Endothelial cell of umbilical vein (primary cell): ENCODE results near the gene PUM2. TPM values are rescaled to one million over a fixed set of nuclear protein-coding genes. Genes with fewer than 3 reads are reported as not detected.

ENCODE experiments used
- BruUV-seq: library from RNA; stranded (reverse); fragments of 400-500 nt; replicated peaks from 2 replicates; lab custom pipeline; 2021; lab: Mats Ljungman, UMichigan
- CTCF ChIA-PET: fragments of 300-600, 350-600 bp; sonication (Branson Sonifier 250); formaldehyde crosslinking; loops from one replicate; lab custom pipeline; 2021; ENCODE audit warnings: antibody characterized with exemption, inconsistent platforms; lab: Charles Lee
- POLR2A ChIA-PET: fragments of 300-600, 350-600 bp; sonication (Branson Sonifier 250); formaldehyde crosslinking; loops from one replicate; lab custom pipeline; 2021; ENCODE audit warnings: antibody characterized with exemption, inconsistent platforms; lab: Charles Lee
- DNase-seq: peaks from one replicate; pipeline ENCODE4 v3.0.0-alpha.2; 2011; ENCODE audit warnings: low read depth, low spot score
- FAIRE-seq: peaks from 2 replicates; lab custom pipeline; 2011; peaks lifted over from hg19 to GRCh38; lab: Jason Lieb, UNC
- H2AFZ ChIP-seq: 2 replicates; pipeline ENCODE4 v1.6.0; 2012; ENCODE audit warnings: low read depth, low read length, control low read depth, inconsistent platforms
- H3K27ac ChIP-seq: 2 replicates; pipeline ENCODE4 v1.5.1; 2011; ENCODE audit warnings: low read depth, mild to moderate bottlenecking, control low read depth, low read length, moderate library complexity; ENCODE audit not compliant: insufficient read depth
- H3K27me3 ChIP-seq, 2 experiments: 2 replicates each; pipeline versions ENCODE4 v1.6.0 to v1.6.1; 2011; ENCODE audit warnings: low read length in 2 of 2, mixed read lengths in 1 of 2; ENCODE audit not compliant: control insufficient read depth in 2 of 2, insufficient read depth in 2 of 2
- H3K36me3 ChIP-seq, 2 experiments: 2 replicates in 1 of 2; 3 replicates in 1 of 2; pipeline ENCODE4 v1.5.1; 2011; ENCODE audit warnings: low read length in 2 of 2, mild to moderate bottlenecking in 1 of 2, moderate library complexity in 1 of 2; ENCODE audit not compliant: control insufficient read depth in 2 of 2, insufficient read depth in 2 of 2; ENCODE audit errors: extremely low read depth in 1 of 2
- H3K4me1 ChIP-seq: 3 replicates; pipeline ENCODE4 v1.5.1; 2011; ENCODE audit warnings: mild to moderate bottlenecking, low read length; ENCODE audit not compliant: control insufficient read depth, insufficient read depth; ENCODE audit errors: extremely low read depth
- H3K4me2 ChIP-seq: 2 replicates; pipeline ENCODE4 v1.6.1; 2011; ENCODE audit warnings: low read length, control low read depth, mixed read lengths; ENCODE audit not compliant: insufficient read depth
- H3K4me3 ChIP-seq, 3 experiments: fragments of 200-600 bp in 1 of 3; sonication (generic), shearing (Covaris generic) in 1 of 3; replicated peaks in 1 of 3; 2 replicates each; pipeline ENCODE4 v1.5.1; 2011 to 2016; ENCODE audit warnings: control low read depth in 3 of 3, low read length in 3 of 3, mild to moderate bottlenecking in 2 of 3, inconsistent platforms in 1 of 3, low read depth in 1 of 3, moderate library complexity in 1 of 3; ENCODE audit not compliant: insufficient read depth in 1 of 3
- H3K79me2 ChIP-seq: 2 replicates; pipeline ENCODE4 v1.6.0; 2012; ENCODE audit warnings: low read length, inconsistent platforms; ENCODE audit not compliant: control insufficient read depth, insufficient read depth
- H3K9ac ChIP-seq: replicated peaks from 2 replicates; pipeline ENCODE3; 2011; ENCODE audit warnings: low read length, control low read depth; ENCODE audit not compliant: insufficient read depth; ENCODE audit errors: extremely low read depth
- H3K9me1 ChIP-seq: replicated peaks from 3 replicates; pipeline ENCODE4 v1.6.0; 2011; ENCODE audit warnings: mild to moderate bottlenecking, low read length; ENCODE audit not compliant: control insufficient read depth, insufficient read depth; ENCODE audit errors: extremely low read depth
- H3K9me3 ChIP-seq: replicated peaks from 2 replicates; pipeline ENCODE4 v1.5.1; 2012; ENCODE audit warnings: low read length, inconsistent platforms; ENCODE audit not compliant: control insufficient read depth, insufficient read depth
- H4K20me1 ChIP-seq: replicated peaks from 2 replicates; pipeline ENCODE3; 2011; ENCODE audit warnings: mild to moderate bottlenecking, low read length; ENCODE audit not compliant: control insufficient read depth, insufficient read depth; ENCODE audit errors: extremely low read depth
- EZH2 ChIP-seq: IDR thresholded peaks from 2 replicates; pipeline ENCODE4 v1.6.1; 2012; ENCODE audit warnings: borderline replicate concordance, low read depth, mild to moderate bottlenecking, moderate library complexity, low read length, inconsistent platforms; ENCODE audit not compliant: severe bottlenecking
- FOS ChIP-seq: IDR thresholded peaks from 2 replicates; pipeline ENCODE4 v1.6.1; 2011; ENCODE audit warnings: mild to moderate bottlenecking, low read length, moderate library complexity, borderline replicate concordance; ENCODE audit not compliant: insufficient read depth
- GATA2 ChIP-seq: IDR thresholded peaks from 2 replicates; pipeline ENCODE4 v1.7.0; 2011; ENCODE audit warnings: low read depth, mild to moderate bottlenecking, moderate library complexity, mixed read lengths, low read length; ENCODE audit not compliant: insufficient read length, insufficient read depth
- JUN ChIP-seq: IDR thresholded peaks from 2 replicates; pipeline ENCODE4 v1.6.1; 2011; ENCODE audit warnings: borderline replicate concordance, low read depth; ENCODE audit not compliant: insufficient read length, insufficient read depth
- MYC ChIP-seq: IDR thresholded peaks from one replicate; pipeline ENCODE4 v1.6.1; 2011; ENCODE audit warnings: mild to moderate bottlenecking, low read depth, low read length
- POLR2A ChIP-seq: IDR thresholded peaks from 2 replicates; pipeline ENCODE4 v1.6.1; 2012; ENCODE audit warnings: low read depth, mild to moderate bottlenecking, control low read depth, low read length
- POLR2AphosphoS5 ChIP-seq: IDR thresholded peaks from 2 replicates; pipeline ENCODE4 v1.6.1; 2012; ENCODE audit warnings: low read depth, mild to moderate bottlenecking, control low read depth, low read length, moderate library complexity; ENCODE audit not compliant: insufficient read depth
- dilution Hi-C: fragments of 300-500 bp; cut with MboI; formaldehyde crosslinking; loops from one replicate; pipeline ENCODE4 v1.15.0; 2019; ENCODE audit warnings: low sequenced_read_pairs; ENCODE audit not compliant: extremely low pct_ligation_motif_present
- intact Hi-C: fragments of 100-400 bp; cut with micrococcal nuclease; formaldehyde crosslinking; loops from one replicate; pipeline ENCODE4 v1.10.0; 2022
- polyA plus RNA-seq, 4 experiments: library from polyadenylated mRNA; depleted of rRNA in 3 of 4; stranded (reverse) in 3 of 4; unstranded in 1 of 4; fragments of >200 nt; gene quantifications; 2 replicates each; pipeline versions ENCODE4 v1.2.1 to v1.2.3, GENCODE V29; 2011 to 2012; ENCODE audit warnings: missing spikeins in 1 of 4
- total RNA-seq: library from RNA; stranded (reverse); gene quantifications from 2 replicates; pipeline ENCODE4 v1.2.3, GENCODE V29; 2021
- TF ChIP-seq, protein P1 (sequence below): IDR thresholded peaks from 2 replicates; pipeline ENCODE4 v1.6.1; 2011; ENCODE audit not compliant: insufficient read depth, insufficient read length
- TF ChIP-seq, protein P2 (sequence below), 2 donors: IDR thresholded peaks; 1 replicate in 1 of 2; 2 replicates in 1 of 2; pipeline ENCODE4 v1.5.1; 2011; ENCODE audit warnings: low read length in 2 of 2, mild to moderate bottlenecking in 2 of 2, moderate library complexity in 2 of 2, control low read depth in 1 of 2, inconsistent platforms in 1 of 2, low read depth in 1 of 2; ENCODE audit not compliant: insufficient read depth in 1 of 2; ENCODE audit errors: extremely low read depth in 1 of 2

PUM2 gene
- total and polyA plus RNA-seq, 2 donors (not counting 3 experiments of a cell fraction or from before 2014, with no cell fraction given) = 32.9 to 83.7 TPM

DNA sequence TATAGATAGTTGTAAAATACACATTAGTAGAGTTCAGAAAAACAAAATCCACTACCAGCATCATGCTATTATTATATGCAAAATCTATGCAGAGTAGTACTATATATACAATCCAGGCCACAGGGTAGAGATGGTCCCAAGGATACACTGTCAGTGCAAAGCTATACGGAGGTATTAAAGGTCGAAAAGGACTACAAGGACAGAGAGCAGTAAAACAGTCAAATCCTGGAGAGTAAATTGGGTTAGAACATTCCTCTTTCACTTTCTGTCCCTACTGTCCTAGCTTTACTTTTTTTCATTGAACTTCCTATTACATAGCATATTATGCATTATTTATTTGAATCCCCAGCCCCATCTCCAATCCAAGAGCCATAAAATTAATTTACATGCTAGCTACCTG lies 86.0 kb downstream of the PUM2 start:
- intact Hi-C loops = no loop called here
- no peak for DNase-seq
- TF ChIP-seq POLR2AphosphoS5 (no peak), EZH2 (no peak), GATA2 (no peak), POLR2A (no peak), MYC (no peak), FOS (no peak), JUN (no peak)
- TF ChIP-seq, protein P1, sequence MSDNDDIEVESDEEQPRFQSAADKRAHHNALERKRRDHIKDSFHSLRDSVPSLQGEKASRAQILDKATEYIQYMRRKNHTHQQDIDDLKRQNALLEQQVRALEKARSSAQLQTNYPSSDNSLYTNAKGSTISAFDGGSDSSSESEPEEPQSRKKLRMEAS = no peak
- TF ChIP-seq, protein P2, sequence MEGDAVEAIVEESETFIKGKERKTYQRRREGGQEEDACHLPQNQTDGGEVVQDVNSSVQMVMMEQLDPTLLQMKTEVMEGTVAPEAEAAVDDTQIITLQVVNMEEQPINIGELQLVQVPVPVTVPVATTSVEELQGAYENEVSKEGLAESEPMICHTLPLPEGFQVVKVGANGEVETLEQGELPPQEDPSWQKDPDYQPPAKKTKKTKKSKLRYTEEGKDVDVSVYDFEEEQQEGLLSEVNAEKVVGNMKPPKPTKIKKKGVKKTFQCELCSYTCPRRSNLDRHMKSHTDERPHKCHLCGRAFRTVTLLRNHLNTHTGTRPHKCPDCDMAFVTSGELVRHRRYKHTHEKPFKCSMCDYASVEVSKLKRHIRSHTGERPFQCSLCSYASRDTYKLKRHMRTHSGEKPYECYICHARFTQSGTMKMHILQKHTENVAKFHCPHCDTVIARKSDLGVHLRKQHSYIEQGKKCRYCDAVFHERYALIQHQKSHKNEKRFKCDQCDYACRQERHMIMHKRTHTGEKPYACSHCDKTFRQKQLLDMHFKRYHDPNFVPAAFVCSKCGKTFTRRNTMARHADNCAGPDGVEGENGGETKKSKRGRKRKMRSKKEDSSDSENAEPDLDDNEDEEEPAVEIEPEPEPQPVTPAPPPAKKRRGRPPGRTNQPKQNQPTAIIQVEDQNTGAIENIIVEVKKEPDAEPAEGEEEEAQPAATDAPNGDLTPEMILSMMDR (IDR thresholded peaks at IDR 0.05; ENCODE audit: extremely low read depth in 1 of 2, insufficient read depth in 1 of 2, low read depth in 1 of 2, low read length in 2 of 2) = no peak
- no peak overlapping the region for H3K9ac ChIP-seq
- no peaks in the 10 kb centered on the region for H3K9me1 ChIP-seq
- dilution Hi-C loops = no loop called here
- H3K79me2 ChIP-seq = peaks cover 5% of the 10 kb centered on the region
- H3K36me3 ChIP-seq = peaks cover 0 to 11% of the 10 kb centered on the region in 2 experiments
- H3K4me3 ChIP-seq = no peak overlapping the region
- ChIA-PET POLR2A (no interaction called here), CTCF (interaction anchor here (1.0 kb wide), 1 partner anchor 62 kb away, joined by 3 read pairs; no protein-coding TSS in a partner anchor)
- H4K20me1 ChIP-seq = no peaks in the 10 kb centered on the region
- H3K27ac ChIP-seq = no peak overlapping the region
- H3K27me3 ChIP-seq = no peaks in the 10 kb centered on the region
- no peaks in the 10 kb centered on the region for H3K4me1 ChIP-seq
- H2AFZ ChIP-seq = no peak overlapping the region
- no peaks in the 10 kb centered on the region for H3K9me3 ChIP-seq
- FAIRE-seq = no peak
- no peak overlapping the region for H3K4me2 ChIP-seq
- no TSS peak for BruUV-seq
